Stimulated activated CD4-positive, alpha-beta T cell treated with anti-CD3 and anti-CD28 coated beads, Interleukin-12 subunit alpha, Interleukin-12 subunit beta, amount 100 ng/mL, for 24 hours (primary cell): ENCODE measurements around the gene TMEM217.
A peak's percentile ranks its signal among the peaks of the same experiment; 100 is the strongest.
"Not testable (repeated sequence)": the region's sequence is repeated elsewhere in the genome, so short reads cannot be mapped to it uniquely, and the experiment has no call there.

Experiments used
- DNase-seq, 2 experiments: peaks; one replicate each; pipeline ENCODE4 v3.0.0-alpha.2; 2020; ENCODE audit warnings: low read depth in 2 of 2

TMEM217 gene

DNA sequence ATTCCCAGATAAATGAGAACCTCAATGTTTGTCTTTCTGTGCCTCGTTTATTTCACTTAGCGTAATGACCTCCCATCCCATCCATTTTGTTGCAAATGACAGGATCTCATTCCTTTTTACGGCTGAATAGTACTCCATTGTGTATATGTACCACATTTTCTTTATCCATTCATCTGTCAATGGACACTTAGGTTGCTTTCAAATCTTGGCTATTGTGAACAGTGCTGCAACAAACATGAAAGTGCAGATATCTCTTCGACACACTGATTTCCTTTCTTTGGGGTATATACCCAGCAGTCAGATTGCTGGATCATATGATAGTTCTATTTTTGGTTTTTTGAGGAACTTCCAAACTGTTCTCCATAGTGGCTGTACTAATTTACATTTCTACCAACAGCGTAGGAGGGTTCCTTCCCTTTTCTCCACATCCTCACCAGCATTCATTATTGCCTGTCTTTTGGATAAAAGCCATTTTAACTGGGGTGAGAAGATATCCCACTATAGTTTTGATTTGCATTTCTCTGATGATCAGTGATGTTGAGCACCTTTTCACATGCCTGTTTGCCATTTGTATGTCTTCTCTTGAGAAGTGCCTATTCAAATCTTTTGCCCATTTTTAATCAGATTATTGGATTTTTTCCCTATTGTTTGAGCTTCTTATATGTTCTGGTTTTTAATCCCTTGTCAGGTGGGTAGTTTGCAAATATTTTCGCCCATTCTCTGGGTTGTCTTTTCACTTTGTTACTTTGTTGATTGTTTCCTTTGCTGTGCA lies 71.8 kb downstream of the TMEM217 start:
- not testable (repeated sequence) for DNase-seq

DNA sequence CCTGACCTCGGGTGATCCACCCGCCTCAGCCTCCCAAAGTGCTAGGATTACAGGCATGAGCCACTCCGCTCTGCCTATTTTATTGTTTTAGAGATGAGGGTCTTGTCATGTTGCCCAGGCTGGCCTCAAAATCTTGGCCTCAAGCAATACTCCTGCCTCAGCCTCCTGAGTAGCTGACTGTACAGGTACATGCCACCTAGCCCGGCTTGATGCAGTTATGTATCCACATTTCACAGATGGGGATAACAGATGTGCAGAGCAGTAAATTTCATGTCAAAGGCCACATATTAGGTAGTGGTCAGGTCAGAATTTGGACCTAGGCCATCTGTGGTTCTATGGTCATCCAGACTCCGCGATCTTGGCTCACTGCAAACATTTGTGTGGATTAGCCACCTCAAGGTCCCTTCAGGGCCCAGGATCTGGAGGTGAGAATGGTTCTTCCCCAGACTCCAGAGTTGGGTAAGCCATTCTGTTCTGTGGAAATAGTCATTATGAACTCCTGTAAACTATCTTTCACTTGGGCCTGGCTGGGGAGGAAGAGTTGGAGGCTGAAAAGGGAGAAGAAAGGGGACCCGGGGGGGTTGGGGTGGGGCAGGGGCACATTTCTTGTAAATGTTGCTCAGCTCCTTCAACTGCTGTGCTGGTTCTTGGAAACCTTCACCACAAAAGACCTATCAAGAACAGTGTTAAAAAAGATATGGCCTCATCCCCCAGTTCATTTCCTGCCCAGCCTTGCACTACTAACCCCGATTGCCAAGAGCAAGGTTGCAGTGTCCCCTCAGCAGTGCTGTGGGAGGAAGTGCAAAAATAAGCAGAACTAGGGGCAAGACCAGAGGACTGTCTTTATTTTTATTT lies 75.0 kb downstream of the TMEM217 start:
- DNase-seq = peak in 1 of 2 experiments; percentile 22

DNA sequence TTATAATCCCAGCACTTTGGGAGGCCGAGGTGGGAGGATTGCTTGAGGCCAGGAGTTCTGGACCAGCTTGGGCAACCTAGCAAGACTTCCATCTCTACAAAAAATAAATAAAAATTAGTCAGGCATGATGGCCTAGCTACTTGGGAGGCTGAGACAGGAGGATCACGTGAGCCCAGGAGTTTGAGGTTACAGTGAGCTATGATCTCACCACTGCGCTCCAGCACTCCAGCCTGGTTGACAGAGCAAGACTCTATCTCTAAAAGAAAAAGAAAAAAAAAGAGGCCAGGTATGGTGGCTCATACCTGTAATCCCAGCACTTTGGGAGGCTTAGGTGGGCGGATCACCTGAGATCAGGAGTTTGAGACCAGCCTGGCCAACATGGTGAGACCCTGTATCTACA lies 77.3 kb downstream of the TMEM217 start:
- not testable (repeated sequence) for DNase-seq

DNA sequence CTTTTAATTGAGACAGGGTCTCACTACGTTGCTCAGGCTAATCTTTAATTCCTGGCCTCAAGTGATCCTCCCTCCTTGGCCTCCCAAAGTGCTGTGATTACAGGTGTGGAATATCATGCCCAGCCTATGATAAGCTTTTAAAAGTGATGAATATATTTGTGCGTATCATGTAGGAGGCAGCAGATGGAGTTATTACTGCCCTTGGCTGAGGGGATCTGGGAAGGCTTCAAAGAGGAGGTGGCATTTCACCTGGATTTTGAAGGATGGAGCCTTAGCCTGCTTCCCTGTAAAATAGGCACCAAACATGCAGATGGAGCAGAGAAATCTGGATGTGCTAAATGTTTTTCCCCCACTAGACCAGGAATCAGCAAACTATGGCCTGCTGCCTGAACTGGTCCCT lies 77.9 kb downstream of the TMEM217 start:
- DNase-seq = no peak

- DNase-seq = no peak
These were observed 79.9 kb downstream of the TMEM217 start for GRCh38 chr6:37177935-37178517.

- DNase-seq = no peak
These were observed 80.6 kb downstream of the TMEM217 start for GRCh38 chr6:37177077-37177934.

- no peak for DNase-seq
These were observed 81.5 kb downstream of the TMEM217 start for GRCh38 chr6:37176268-37177076.

GRCh38 chr6:37175332-37176267 lies 82.3 kb downstream of the TMEM217 start:
- no peak for DNase-seq

GRCh38 chr6:37174515-37175331 lies 83.2 kb downstream of the TMEM217 start:
- DNase-seq = no peak

- no peak for DNase-seq
These were observed 83.8 kb downstream of the TMEM217 start for GRCh38 chr6:37174196-37174514.

DNA sequence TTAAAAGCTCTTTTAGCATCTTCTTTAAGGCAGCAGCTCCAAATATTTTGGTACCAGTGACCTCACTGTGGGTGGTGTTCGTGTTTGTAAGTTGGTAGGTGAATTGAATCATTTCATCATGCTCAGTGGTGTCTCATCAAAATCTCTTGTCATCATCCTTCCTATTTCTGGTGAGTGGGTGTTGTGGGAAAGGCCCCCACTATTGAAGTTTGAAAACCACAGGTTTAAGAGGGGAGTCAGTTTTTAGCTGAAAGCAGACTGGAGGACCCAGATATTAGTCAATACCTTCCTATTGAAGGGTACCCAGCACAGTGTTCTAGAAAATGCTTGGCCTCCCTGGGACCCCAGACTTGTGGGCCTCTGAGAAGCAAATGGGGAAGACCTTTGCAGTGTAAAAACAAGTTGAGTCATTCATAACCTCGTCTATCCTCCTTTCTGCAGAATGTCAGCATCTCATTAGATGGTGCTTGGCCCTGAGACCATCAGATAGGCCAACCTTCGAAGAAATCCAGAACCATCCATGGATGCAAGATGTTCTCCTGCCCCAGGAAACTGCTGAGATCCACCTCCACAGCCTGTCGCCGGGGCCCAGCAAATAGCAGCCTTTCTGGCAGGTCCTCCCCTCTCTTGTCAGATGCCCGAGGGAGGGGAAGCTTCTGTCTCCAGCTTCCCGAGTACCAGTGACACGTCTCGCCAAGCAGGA lies 84.3 kb downstream of the TMEM217 start:
- peak in 1 of 2 experiments; percentile 39 for DNase-seq

GRCh38 chr6:37172912-37173492 lies 84.9 kb downstream of the TMEM217 start:
- no peak for DNase-seq

GRCh38 chr6:37171970-37172812 lies 85.8 kb downstream of the TMEM217 start:
- peak; percentile 79 to 88 for DNase-seq

- DNase-seq = no peak
These were observed 86.6 kb downstream of the TMEM217 start for GRCh38 chr6:37171201-37171969.

DNA sequence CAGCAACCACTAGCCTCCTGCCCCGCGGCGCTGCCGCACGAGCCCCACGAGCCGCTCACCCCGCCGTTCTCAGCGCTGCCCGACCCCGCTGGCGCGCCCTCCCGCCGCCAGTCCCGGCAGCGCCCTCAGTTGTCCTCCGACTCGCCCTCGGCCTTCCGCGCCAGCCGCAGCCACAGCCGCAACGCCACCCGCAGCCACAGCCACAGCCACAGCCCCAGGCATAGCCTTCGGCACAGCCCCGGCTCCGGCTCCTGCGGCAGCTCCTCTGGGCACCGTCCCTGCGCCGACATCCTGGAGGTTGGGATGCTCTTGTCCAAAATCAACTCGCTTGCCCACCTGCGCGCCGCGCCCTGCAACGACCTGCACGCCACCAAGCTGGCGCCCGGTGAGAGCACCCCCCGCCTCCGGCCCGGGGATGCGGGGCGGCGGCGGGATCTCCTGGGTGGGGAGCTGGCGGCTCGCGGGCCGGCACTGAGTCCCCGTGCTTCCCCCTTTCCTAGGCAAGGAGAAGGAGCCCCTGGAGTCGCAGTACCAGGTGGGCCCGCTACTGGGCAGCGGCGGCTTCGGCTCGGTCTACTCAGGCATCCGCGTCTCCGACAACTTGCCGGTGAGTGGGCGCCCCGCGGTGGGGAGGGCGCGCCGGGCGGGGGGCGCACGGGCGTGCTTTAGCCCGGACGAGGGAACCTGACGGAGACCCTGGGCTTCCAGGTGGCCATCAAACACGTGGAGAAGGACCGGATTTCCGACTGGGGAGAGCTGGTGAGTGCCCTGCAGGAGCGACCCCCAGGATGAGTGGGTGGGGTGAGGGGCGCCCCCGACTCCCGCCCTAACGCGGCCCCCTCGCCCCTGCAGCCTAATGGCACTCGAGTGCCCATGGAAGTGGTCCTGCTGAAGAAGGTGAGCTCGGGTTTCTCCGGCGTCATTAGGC lies 87.4 kb downstream of the TMEM217 start:
- peak in 1 of 2 experiments; percentile 22 for DNase-seq
